ENCODE results near the gene TJAP1.
"Not testable (repeated sequence)": the region's sequence is repeated elsewhere in the genome, so short reads cannot be mapped to it uniquely, and the experiment has no call there.

TJAP1 gene

GRCh38 chr6:43489277-43490072 is 12.1 kb downstream of the TJAP1 start:
- no peak for DNase-seq

DNA sequence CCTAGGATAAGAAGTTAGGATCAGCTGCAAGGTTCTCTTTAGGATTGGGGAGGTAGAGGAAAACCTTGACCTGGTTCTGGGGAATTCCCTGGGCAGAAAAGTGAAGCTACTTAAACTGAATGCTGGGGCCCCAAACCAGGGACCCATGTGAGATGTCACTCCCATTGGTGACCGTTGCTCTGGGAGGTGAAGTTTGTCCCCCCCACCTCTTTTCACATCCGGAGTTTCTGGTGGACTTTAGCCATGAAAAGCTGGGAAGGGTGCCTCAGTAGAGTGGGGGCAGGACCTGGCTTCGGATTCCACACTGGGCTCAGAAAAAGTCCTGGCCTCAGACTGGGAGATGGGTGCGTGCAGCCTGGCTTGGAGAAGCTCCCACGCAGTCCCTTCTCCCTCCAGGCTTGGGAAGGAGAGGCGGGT is 13.2 kb downstream of the TJAP1 start:
- DNase-seq: no peak

- DNase-seq: peak; percentile 20
Measured at GRCh38 chr6:43491750-43492661, 14.6 kb downstream of the TJAP1 start.

DNA sequence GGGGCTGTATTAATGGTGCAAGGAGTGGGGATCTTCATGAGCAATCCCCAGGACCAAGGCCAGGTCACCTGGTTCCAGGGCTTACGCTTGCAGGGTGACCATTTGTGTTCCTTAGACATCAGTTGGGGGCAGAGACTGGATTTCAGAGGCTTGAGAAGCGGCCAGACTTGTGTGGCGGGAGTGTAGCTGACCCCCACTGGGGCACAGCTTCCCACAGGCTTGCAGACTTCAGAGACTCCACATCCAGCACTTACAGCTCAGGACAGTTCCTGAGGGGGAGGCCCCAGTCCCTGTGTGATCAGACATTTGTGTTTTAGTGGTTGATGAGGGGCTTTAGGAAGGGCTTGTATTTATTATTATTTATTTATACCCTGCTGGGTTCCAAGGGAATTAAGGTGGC is 15.3 kb downstream of the TJAP1 start:
- no peak for DNase-seq

DNA sequence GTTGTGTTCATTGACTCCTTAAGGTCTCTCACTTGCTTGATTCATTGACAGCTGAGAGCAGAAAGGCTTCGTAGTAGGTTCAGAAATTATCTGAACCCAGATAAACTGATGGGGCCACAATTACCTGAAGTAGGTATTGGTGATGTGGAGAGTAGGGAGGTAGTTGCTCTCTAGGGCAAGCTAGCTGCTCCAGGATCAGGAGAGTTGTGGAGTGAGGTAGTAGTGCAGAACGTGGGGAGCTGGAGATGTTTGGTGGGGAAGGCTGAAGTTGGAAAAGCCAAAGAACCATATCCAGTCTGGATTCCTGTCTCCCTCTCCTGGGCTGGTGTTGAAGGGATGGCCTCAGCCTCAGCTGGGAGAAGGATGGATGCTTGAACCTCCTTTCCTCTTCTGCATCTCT is 15.9 kb downstream of the TJAP1 start:
- no peak for DNase-seq

- no peak for DNase-seq
Measured at GRCh38 chr6:43493833-43494232, 16.5 kb downstream of the TJAP1 start.

DNA sequence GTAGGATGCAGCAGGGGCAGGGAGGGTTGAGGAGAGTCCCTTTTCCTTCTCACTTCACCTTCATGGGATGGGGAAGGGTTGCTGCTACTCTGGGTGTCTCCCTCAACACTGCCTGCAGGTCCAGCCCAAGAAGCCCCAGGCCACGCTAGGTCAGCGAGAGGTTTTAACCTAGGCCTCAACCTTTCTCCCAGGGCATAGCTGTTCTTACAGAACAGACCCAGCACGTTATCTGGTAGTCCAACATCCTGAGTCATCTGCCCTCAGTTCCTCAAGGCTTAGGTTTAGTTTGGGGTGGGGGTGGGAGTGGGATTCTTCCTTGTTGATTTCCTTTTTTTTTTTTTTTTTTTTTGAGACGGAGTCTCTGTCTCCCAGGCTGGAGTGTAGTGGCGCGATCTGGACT is 17.0 kb downstream of the TJAP1 start:
- DNase-seq: no peak

- DNase-seq: no peak
Measured at GRCh38 chr6:43494766-43495165, 17.4 kb downstream of the TJAP1 start.

DNA sequence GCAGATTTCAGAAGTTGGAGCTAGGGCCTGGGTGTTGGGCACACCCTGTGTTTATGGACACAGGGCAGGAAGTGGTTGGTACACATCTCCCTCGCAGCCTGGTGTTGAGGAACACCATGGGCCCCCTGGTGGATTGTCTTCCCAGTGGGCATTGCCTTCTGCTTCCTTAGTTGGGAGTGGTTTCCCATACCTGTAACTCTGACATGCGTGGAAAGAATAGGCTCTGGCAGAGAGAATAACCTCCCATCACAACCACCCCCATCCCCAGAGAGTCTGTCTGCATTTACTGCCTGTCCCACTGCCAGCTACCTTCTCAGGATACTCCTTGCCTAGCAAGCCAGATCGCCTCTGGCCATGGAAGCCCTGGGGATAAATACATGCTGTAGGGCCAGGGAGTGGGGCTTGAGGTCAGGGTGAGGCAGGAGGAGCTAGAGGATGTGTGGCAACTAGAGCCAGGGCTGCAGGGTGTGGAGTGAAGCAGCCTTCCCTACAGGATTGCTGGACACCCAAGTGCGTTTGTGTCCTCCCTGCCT is 18.1 kb downstream of the TJAP1 start:
- peak; percentile 41 for DNase-seq

DNA sequence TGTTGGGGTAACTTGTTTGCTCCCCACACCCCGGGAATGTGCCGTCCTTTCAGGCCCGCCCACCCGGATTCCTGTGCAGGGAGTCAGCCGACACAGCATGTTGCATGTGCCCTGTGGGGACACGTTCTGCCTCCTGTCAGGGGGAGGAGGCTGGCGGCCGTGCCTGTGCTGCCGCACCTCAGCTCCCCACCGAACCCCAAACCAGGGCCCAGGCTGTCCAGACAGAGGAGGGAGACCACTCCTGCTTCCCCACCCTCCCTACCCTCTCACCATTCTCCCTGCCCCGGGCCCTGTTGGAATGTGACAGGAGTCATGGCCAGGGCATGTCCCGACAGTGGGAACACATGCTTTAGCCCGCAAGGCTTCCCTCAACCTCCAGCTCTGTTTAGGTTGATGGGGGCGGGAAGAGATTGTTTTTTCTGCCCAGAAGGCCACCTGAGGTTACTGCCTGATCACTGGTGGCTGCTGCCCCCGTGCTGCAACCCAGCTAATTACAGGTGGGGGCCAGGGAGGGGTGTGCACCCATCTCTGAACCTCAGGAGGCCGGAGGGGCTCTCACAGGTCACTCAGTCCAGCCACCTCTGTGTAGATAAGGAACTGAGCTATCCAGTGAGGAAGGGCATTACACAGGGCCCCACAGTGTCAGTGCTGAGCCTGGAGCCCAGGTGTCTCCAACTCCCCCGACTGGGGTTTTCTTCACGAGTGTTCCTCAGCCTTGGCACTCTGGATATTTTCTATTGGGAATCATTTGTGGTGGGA is 19.2 kb downstream of the TJAP1 start:
- peak; percentile 55 for DNase-seq

GRCh38 chr6:43497129-43497396 is 19.7 kb downstream of the TJAP1 start:
- DNase-seq: no peak

DNA sequence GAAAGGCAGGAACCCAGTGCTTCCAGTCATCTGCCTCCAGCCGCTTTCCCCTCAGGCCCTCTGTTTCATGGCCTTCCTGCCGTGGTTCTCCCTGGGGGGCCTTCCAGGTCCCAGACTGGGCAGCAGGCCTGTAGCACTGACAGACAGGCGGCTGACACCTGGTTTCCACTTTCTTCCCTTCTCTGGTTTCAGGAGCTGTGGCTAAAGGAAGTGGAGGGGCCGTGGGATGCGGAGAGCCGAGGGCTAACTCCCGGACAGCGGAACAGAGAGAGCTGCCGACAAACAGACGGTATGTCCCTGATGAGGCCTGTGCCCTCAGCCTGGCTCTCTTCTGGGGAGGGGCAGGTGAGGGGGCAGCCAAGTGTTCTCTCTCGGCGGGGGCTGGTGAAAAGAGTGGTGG is 20.3 kb downstream of the TJAP1 start:
- no peak for DNase-seq

GRCh38 chr6:43498291-43498690 is 20.9 kb downstream of the TJAP1 start:
- not testable (repeated sequence) for DNase-seq

DNA sequence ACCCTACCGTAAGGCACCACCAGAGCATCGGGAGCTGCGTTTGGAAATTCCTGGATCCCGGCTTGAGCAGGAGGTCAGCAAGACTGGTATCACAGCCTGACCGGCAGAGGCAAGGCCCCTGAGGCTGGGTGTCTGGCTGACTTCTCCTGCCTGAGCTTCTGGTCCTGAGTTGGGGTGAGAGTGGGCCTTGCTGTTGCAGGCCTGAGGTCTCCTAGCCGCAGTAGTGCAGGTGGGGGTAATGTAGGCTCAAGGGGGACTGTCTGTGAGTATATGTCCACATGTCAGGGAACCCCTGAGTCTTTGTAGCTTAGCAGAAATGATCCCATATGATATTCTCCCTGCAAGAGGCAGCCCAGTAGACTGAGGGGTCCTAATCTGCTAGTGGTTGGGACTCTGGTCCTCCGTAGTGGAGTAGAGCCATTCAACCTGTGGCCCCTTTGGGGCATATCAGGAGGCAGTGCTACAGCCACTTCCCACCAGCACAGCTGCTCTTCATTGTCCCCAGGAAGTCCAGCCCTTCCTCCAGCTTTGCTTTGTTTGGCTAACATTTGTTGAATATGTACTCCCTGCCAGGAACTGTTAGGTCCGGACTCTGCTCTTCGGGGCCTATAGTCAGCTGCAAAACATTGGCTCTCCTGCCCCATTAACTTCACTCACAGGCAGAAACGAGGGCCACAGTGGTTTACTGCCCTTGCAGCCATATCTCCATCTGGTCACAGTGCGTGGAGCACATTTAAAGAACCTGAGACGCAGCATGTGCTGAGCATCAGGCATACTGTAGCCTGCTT is 21.9 kb downstream of the TJAP1 start:
- DNase-seq: no peak

DNA sequence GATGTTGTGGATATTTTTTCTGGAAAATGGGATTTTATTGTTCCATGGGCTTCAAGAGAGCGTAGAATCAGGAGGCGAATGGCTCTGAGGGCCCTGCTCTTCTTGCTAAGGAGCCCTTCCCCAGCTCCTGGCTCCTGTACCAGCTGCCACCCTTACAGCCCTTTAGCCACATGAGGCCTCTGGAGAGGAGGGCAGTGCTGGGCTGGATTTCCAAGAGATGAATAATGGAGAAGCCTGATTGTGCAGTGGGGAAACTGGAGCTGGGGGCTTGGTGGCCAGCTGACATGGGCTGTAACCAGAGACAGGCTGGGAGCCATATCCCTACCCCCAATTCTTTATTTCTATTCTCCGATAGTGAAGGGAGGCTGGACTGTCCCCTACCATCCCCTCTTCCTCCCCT is 23.6 kb downstream of the TJAP1 start:
- no peak for DNase-seq

DNA sequence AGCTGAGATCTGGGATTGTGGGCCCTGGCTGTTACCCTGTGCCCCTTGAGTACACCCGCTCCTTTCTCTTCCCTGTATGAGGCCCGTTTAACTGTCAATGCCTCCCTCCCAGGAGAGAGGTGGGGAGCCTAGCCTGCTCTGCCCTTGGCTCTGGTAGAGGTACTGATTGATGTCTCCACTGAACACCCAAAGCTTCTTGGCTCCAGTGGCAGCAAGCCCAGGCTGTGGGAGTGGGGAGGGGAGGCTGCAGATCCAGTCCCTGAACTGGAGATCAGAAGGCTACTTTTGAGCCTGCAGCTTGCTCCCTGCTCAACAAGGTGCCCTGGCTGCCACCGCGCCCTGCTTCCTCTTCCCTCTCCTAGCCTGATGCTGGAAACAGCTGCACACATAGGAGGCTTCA is 25.3 kb downstream of the TJAP1 start:
- DNase-seq: no peak

DNA sequence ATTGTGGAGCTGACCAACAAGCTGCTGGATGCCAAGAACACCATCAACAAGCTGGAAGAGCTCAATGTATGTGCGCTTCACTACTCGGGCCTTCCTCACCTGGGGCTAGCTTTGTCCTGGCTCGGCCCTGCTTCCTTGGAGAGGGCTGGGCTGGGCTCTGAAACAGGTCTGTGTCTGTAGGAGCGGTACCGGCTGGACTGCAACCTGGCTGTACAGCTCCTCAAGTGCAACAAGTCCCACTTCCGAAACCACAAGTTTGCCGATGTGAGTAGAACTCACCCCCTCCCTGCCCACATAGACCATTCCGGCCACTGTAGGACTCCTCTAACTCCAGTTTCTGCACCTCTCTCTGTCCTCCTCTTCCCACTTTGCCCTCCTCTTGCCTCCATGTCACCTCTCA is 26.1 kb downstream of the TJAP1 start:
- DNase-seq: no peak

GRCh38 chr6:43504756-43505593 is 27.6 kb downstream of the TJAP1 start:
- DNase-seq: no peak

- DNase-seq: no peak
Measured at GRCh38 chr6:43505718-43506117, 28.3 kb downstream of the TJAP1 start.

GRCh38 chr6:43506171-43506570 is 28.8 kb downstream of the TJAP1 start:
- no peak for DNase-seq

- DNase-seq: peak; percentile 74
Measured at GRCh38 chr6:43506667-43507471, 29.5 kb downstream of the TJAP1 start.

All from T1000 (cell line).